ENCODE measurements around the gene CWC27.

CWC27 gene

GRCh38 chr5:64768358-64769312 lies at the start of gene CWC27, which contains the start of gene SREK1IP1:
Gene CWC27, plus strand, starts transcription at chr5:64768930. Its CDS starts 217 bp downstream, at chr5:64769147.
Gene SREK1IP1, minus strand, starts transcription at chr5:64768691. Its CDS starts 174 bp downstream, at chr5:64768517.
- Histone ChIP-seq H3K4me1 (ENCODE audit: control insufficient read depth in 1 of 2, insufficient read depth in 1 of 2, low read depth in 1 of 2, low read length in 1 of 2) (peaks cover 43 to 49% of the 10 kb centered on the region in 2 experiments), H3K4me3 (ENCODE audit: low read depth in 1 of 2, low read length in 1 of 2) (peak within 1 kb of the TSS; percentile 81 to 87), H3K27me3 (no peaks in the 10 kb centered on the region), H3K9me3 (no peaks in the 10 kb centered on the region), H3K27ac (peak within 1 kb of the TSS; percentile 86), H3K36me3 (no peaks in the 10 kb centered on the region)
- TF ChIP-seq, protein P1, sequence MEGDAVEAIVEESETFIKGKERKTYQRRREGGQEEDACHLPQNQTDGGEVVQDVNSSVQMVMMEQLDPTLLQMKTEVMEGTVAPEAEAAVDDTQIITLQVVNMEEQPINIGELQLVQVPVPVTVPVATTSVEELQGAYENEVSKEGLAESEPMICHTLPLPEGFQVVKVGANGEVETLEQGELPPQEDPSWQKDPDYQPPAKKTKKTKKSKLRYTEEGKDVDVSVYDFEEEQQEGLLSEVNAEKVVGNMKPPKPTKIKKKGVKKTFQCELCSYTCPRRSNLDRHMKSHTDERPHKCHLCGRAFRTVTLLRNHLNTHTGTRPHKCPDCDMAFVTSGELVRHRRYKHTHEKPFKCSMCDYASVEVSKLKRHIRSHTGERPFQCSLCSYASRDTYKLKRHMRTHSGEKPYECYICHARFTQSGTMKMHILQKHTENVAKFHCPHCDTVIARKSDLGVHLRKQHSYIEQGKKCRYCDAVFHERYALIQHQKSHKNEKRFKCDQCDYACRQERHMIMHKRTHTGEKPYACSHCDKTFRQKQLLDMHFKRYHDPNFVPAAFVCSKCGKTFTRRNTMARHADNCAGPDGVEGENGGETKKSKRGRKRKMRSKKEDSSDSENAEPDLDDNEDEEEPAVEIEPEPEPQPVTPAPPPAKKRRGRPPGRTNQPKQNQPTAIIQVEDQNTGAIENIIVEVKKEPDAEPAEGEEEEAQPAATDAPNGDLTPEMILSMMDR (IDR thresholded peaks at IDR 0.05), result no peak

- H3K4me1 ChIP-seq (ENCODE audit: control insufficient read depth in 1 of 2, insufficient read depth in 1 of 2, low read depth in 1 of 2, low read length in 1 of 2), result no peaks in the 10 kb centered on the region
Measured at GRCh38 chr5:64722588-64722987, 46.1 kb upstream of the CWC27 start.

DNA sequence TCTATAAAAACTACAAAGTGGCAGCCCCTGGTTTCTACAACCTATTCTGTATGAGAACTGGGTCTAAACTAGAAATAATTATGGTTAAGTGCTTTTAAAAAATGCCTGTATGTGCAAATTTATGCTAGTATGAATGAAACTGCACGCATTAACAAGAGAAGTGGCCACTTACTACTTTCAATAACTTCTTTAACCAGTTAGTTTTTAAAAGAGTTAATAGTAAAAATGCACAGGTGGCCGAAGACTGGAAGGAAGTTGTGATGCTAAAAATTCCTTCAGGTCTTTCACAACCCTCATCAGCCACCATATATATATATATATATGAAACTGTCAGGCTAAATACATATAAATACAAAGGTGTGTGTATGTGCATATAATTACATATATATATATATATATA lies 41.6 kb upstream of the CWC27 start:
- H3K9me3 ChIP-seq, result no peaks in the 10 kb centered on the region
- TF ChIP-seq, protein P1 (IDR thresholded peaks at IDR 0.05), result no peak
- H3K36me3 ChIP-seq, result peaks cover 42% of the 10 kb centered on the region
- H3K27ac ChIP-seq, result no peak overlapping the region
- H3K4me3 ChIP-seq (ENCODE audit: low read depth in 1 of 2, low read length in 1 of 2), result no peak overlapping the region
- no peaks in the 10 kb centered on the region for H3K27me3 ChIP-seq
- H3K4me1 ChIP-seq (ENCODE audit: control insufficient read depth in 1 of 2, insufficient read depth in 1 of 2, low read depth in 1 of 2, low read length in 1 of 2), result no peaks in the 10 kb centered on the region

More at GRCh38 chr5:64722588-64722987, 46.1 kb upstream of the CWC27 start:
- Histone ChIP-seq H3K27me3 (no peaks in the 10 kb centered on the region), H3K9me3 (no peaks in the 10 kb centered on the region), H3K36me3 (peaks cover 55% of the 10 kb centered on the region), H3K27ac (no peak overlapping the region), H3K4me3 (ENCODE audit: low read depth in 1 of 2, low read length in 1 of 2) (no peak overlapping the region)
- TF ChIP-seq, protein P1 (IDR thresholded peaks at IDR 0.05), result no peak

GRCh38 chr5:64742411-64742810 lies 26.3 kb upstream of the CWC27 start:
- TF ChIP-seq, protein P1 (IDR thresholded peaks at IDR 0.05), result no peak
- H3K36me3 ChIP-seq, result peaks cover 27% of the 10 kb centered on the region
- H3K27me3 ChIP-seq, result no peaks in the 10 kb centered on the region
- H3K4me3 ChIP-seq (ENCODE audit: low read depth in 1 of 2, low read length in 1 of 2), result no peak overlapping the region
- H3K27ac ChIP-seq, result no peak overlapping the region
- no peaks in the 10 kb centered on the region for H3K9me3 ChIP-seq
- no peaks in the 10 kb centered on the region for H3K4me1 ChIP-seq (ENCODE audit: control insufficient read depth in 1 of 2, insufficient read depth in 1 of 2, low read depth in 1 of 2, low read length in 1 of 2)

DNA sequence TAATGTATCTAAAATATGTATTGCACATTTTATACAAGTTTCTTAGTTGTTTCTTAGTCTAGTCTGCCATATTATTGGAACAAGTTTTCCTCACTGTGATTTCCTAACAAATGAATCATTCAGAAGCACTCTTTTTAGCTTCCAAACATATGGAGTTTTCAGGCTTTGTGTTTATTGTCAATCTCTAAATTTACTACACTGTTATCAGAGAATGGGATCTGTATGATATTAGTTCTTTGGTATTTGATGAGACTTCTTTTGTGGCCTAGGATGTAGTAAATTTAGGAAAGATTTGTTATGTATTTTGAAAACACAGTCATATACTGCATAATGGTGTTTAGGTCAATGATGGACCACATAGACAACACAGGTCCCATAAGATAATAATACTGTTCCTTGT lies 25.9 kb upstream of the CWC27 start:
- TF ChIP-seq, protein P1 (IDR thresholded peaks at IDR 0.05), result no peak
- H3K4me3 ChIP-seq (ENCODE audit: low read depth in 1 of 2, low read length in 1 of 2), result no peak overlapping the region
- H3K9me3 ChIP-seq, result no peaks in the 10 kb centered on the region
- H3K27me3 ChIP-seq, result no peaks in the 10 kb centered on the region
- H3K36me3 ChIP-seq, result peaks cover 27% of the 10 kb centered on the region
- no peaks in the 10 kb centered on the region for H3K4me1 ChIP-seq (ENCODE audit: control insufficient read depth in 1 of 2, insufficient read depth in 1 of 2, low read depth in 1 of 2, low read length in 1 of 2)
- no peak overlapping the region for H3K27ac ChIP-seq
